HL-60 (cell line): Measurements from ENCODE around the gene RMND5B.

ENCODE experiments used
- DNase-seq, 2 experiments: peaks; one replicate each; pipeline ENCODE4 v3.0.0-alpha.2; 2010 to 2020; ENCODE audit warnings: low read depth in 1 of 2, low spot score in 1 of 2
- H3K27ac ChIP-seq: fragments of 250-450 bp; sonication (Bioruptor Pico); replicated peaks from 2 replicates; pipeline ENCODE4 v1.5.1; 2020; ENCODE audit warnings: mild to moderate bottlenecking, moderate library complexity
- H3K27me3 ChIP-seq: fragments of 250-450 bp; sonication (Bioruptor Pico); 2 replicates; pipeline ENCODE4 v1.5.1; 2021; ENCODE audit warnings: mild to moderate bottlenecking, moderate library complexity; ENCODE audit not compliant: insufficient read depth, poor library complexity, severe bottlenecking
- H3K4me3 ChIP-seq: replicated peaks from 2 replicates; pipeline ENCODE4 v1.5.1; 2011; ENCODE audit warnings: mild to moderate bottlenecking, control low read depth, low read length; ENCODE audit not compliant: insufficient read depth
- GABPA ChIP-seq: IDR thresholded peaks from 2 replicates; pipeline ENCODE4 v1.6.1; 2012; ENCODE audit warnings: low read depth
- POLR2AphosphoS5 ChIP-seq: IDR thresholded peaks from 2 replicates; pipeline ENCODE4 v1.6.1; 2012; ENCODE audit warnings: low read depth
- SPI1 ChIP-seq: IDR thresholded peaks from 2 replicates; pipeline ENCODE4 v1.6.1; 2012; ENCODE audit warnings: low read depth, mild to moderate bottlenecking, borderline replicate concordance
- TF ChIP-seq, protein P1 (sequence below): IDR thresholded peaks from one replicate; pipeline ENCODE4 v1.5.1; 2011; ENCODE audit warnings: low read length, control low read depth, inconsistent platforms; ENCODE audit not compliant: insufficient read depth
- TF ChIP-seq, protein P2 (sequence below): IDR thresholded peaks from 2 replicates; pipeline ENCODE4 v1.6.1; 2012; ENCODE audit warnings: low read depth; ENCODE audit not compliant: insufficient replicate concordance

Gene RMND5B

DNA sequence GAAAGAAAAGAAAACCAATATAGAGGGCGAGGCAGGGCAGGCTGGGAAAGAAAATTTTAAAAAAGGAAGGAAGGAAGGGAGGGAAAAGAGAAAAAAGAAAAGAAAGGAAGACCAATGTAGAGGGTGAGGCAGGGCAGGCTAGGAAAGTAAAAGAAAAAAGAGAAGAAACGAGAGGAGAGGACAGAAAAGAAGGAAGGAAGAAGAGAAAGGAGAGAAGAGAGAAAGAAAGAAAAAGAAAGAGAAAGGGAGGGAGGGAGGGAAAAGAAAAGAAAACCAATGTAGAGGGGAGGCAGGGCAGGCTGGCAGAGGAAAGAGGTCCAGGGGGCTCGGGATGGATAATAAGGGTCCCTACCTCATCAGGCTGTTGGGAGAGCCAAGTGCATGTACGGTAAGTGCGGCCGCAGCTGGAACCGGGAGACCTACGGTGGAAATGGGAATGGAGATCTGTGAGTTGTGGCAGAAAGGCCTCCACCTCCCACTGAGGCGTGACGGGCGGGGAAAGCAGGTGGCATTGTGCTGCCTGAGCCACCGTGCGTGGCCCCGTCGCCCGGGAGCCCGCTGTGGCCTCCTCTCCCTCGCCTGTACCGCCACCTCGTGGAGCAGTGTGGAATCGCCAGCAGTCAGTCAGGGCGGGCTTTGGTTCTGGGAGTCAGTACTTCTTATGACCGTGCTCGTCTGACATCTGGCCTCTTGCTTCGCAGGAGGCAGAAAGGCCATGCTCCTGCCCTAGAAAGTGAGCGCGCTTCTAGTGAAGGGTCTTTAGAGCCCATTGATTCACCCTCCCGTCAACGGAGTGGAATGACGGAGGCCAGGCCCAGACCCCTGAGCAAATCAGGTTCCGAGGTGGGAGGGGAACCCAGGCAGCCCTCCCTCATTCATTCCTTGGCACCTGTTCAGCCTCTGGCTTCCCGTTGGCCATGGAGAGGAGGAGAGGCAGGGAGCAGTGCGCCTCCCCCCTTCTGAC is 33.2 kb downstream of the RMND5B start:
- TF ChIP-seq POLR2AphosphoS5, result no peak
- TF ChIP-seq, protein P1, sequence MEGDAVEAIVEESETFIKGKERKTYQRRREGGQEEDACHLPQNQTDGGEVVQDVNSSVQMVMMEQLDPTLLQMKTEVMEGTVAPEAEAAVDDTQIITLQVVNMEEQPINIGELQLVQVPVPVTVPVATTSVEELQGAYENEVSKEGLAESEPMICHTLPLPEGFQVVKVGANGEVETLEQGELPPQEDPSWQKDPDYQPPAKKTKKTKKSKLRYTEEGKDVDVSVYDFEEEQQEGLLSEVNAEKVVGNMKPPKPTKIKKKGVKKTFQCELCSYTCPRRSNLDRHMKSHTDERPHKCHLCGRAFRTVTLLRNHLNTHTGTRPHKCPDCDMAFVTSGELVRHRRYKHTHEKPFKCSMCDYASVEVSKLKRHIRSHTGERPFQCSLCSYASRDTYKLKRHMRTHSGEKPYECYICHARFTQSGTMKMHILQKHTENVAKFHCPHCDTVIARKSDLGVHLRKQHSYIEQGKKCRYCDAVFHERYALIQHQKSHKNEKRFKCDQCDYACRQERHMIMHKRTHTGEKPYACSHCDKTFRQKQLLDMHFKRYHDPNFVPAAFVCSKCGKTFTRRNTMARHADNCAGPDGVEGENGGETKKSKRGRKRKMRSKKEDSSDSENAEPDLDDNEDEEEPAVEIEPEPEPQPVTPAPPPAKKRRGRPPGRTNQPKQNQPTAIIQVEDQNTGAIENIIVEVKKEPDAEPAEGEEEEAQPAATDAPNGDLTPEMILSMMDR, result peak; percentile 98
- peak; percentile 67 to 88 for DNase-seq
- Histone ChIP-seq H3K27ac (no peak overlapping the region), H3K4me3 (no peak overlapping the region), H3K27me3 (no peaks in the 10 kb centered on the region)

DNA sequence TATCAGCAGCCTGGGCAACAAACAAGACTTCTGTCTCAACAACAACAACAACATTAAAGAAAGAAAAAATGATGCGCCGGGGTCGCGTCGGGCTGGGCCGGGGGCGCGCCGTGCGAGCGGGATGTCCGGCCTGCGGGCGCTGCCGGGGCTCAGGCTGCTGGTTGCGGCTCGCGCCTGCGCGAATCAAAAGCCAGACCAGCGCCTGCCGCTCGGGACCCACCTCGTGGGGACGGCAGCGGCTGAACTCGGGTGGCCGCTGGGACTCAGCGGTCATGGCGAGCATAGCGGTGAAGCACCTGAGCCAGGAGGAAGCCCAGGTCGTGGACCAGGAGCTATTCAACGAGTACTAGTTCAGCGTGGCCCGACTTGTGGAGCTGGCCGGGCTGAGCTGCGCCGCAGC is 34.8 kb downstream of the RMND5B start:
- Histone ChIP-seq H3K4me3 (no peak overlapping the region), H3K27ac (no peak overlapping the region), H3K27me3 (no peaks in the 10 kb centered on the region)
- TF ChIP-seq, protein P2, sequence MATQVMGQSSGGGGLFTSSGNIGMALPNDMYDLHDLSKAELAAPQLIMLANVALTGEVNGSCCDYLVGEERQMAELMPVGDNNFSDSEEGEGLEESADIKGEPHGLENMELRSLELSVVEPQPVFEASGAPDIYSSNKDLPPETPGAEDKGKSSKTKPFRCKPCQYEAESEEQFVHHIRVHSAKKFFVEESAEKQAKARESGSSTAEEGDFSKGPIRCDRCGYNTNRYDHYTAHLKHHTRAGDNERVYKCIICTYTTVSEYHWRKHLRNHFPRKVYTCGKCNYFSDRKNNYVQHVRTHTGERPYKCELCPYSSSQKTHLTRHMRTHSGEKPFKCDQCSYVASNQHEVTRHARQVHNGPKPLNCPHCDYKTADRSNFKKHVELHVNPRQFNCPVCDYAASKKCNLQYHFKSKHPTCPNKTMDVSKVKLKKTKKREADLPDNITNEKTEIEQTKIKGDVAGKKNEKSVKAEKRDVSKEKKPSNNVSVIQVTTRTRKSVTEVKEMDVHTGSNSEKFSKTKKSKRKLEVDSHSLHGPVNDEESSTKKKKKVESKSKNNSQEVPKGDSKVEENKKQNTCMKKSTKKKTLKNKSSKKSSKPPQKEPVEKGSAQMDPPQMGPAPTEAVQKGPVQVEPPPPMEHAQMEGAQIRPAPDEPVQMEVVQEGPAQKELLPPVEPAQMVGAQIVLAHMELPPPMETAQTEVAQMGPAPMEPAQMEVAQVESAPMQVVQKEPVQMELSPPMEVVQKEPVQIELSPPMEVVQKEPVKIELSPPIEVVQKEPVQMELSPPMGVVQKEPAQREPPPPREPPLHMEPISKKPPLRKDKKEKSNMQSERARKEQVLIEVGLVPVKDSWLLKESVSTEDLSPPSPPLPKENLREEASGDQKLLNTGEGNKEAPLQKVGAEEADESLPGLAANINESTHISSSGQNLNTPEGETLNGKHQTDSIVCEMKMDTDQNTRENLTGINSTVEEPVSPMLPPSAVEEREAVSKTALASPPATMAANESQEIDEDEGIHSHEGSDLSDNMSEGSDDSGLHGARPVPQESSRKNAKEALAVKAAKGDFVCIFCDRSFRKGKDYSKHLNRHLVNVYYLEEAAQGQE, result no peak
- TF ChIP-seq SPI1, result no peak
- TF ChIP-seq POLR2AphosphoS5, result no peak
- TF ChIP-seq, protein P1, result no peak
- no peak for TF ChIP-seq GABPA
- DNase-seq, result no peak

DNA sequence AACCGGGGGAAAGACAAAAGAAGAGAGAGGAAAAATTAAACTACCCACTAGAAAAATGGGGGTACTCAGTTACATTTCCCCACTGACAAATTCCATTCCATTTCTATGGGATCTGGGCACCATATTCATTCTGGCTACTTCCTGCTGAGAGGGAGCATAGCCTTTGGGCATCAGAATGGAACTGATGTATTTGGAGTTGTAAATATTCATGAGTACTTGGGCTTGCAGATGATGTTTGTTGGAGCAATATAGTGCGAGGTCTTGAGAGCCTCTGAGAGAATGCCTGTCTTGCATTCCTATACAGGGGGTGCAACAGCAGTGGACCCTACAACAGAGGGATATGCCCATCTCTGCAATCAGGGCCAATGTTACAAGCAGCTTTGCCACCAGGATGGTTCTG is 39.6 kb downstream of the RMND5B start:
- Histone ChIP-seq H3K27me3 (no peaks in the 10 kb centered on the region), H3K27ac (no peak overlapping the region), H3K4me3 (no peak overlapping the region)
- DNase-seq, result no peak
- TF ChIP-seq GABPA (no peak), SPI1 (no peak), POLR2AphosphoS5 (no peak)
- TF ChIP-seq, protein P2, result no peak
- TF ChIP-seq, protein P1, result no peak

DNA sequence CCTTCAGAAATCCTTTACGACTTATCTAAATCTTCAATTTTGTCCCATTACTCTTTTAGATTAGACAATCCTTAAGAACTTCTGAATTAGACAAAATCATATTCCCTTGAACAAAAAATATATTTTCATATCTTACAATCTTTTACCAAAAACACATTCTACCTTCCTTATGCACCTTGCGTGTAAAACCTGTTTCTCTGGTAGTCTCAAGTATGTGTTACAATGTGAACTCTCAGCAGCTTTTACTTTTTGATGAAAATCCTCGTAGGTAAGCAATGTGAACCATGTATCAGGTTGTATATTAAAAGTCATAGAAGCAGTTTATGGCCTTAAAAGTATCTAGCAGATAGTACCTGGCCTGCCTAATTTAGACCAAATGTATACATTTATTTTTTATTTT is 43.6 kb downstream of the RMND5B start:
- no peak overlapping the region for H3K27ac ChIP-seq
- TF ChIP-seq SPI1, result no peak
- TF ChIP-seq, protein P1, result no peak
- TF ChIP-seq, protein P2, result no peak
- no peak for TF ChIP-seq POLR2AphosphoS5
- no peak for TF ChIP-seq GABPA
- H3K27me3 ChIP-seq, result no peaks in the 10 kb centered on the region
- H3K4me3 ChIP-seq, result no peak overlapping the region
- no peak for DNase-seq
